ENCODE results near the gene TCEAL1.

The TCEAL1 gene

DNA sequence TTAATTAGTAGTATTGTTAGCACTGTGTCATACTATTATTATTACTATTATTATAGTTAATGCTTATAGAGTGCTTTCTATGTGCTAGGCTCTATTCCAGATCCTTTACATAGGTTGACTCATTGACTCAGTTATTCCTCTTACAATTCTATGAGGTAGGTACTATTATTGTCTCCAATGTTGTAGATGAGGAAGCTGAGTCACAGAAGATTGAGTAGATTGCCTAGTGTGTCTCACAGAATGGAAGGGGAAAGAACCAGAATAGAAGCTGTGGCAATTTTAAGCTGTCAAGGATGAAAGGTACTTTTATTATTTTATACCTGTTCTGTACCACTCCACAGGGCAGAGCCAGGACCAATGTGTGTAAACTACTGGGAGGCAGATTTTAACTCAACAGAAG, 1.9 kb upstream of the TCEAL1 start:
- Histone ChIP-seq H3K9me3 (no peaks in the 10 kb centered on the region), H3K27ac (no peak overlapping the region), H3K27me3 (no peaks in the 10 kb centered on the region), H3K4me3 (ENCODE audit: low read depth in 1 of 2, low read length in 1 of 2) (no peak overlapping the region), H3K36me3 (no peaks in the 10 kb centered on the region), H3K4me1 (ENCODE audit: control insufficient read depth in 1 of 2, insufficient read depth in 1 of 2, low read depth in 1 of 2, low read length in 1 of 2) (peaks cover 0 to 8% of the 10 kb centered on the region in 2 experiments)
- TF ChIP-seq, protein P1, sequence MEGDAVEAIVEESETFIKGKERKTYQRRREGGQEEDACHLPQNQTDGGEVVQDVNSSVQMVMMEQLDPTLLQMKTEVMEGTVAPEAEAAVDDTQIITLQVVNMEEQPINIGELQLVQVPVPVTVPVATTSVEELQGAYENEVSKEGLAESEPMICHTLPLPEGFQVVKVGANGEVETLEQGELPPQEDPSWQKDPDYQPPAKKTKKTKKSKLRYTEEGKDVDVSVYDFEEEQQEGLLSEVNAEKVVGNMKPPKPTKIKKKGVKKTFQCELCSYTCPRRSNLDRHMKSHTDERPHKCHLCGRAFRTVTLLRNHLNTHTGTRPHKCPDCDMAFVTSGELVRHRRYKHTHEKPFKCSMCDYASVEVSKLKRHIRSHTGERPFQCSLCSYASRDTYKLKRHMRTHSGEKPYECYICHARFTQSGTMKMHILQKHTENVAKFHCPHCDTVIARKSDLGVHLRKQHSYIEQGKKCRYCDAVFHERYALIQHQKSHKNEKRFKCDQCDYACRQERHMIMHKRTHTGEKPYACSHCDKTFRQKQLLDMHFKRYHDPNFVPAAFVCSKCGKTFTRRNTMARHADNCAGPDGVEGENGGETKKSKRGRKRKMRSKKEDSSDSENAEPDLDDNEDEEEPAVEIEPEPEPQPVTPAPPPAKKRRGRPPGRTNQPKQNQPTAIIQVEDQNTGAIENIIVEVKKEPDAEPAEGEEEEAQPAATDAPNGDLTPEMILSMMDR (IDR thresholded peaks at IDR 0.05) = no peak

DNA sequence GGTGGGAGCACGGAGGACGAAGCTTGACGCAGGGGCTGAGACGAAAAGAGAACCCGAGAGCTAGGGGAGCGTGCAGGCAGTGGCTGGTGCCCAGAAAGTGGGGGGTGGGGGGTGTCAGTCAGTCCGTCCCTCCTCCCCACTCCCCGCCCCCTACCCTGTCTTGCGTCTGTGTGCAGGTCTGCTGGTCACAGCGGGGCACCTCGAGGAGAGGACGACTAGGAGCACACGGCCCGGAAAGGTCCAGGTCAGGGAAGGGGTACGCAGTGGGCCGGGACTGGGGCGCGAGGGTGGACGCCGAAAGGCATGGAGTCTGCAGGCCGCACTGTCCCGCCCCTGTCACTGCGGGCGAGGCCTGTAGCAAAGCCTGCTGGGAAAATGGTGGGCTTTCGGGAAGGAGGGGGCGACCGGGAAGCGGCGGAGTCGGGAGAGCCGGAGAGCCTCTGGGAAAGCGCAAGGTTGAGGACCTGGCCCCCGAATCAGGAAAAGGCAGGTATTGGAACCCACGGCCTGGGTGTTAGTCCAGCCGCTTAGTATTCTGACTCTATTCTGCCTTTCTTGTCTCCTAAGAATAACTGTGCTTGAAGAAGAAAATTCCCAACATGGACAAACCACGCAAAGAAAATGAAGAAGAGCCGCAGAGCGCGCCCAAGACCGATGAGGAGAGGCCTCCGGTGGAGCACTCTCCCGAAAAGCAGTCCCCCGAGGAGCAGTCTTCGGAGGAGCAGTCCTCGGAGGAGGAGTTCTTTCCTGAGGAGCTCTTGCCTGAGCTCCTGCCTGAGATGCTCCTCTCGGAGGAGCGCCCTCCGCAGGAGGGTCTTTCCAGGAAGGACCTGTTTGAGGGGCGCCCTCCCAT, 769 bp downstream of the TCEAL1 start:
- H3K4me1 ChIP-seq (ENCODE audit: control insufficient read depth in 1 of 2, insufficient read depth in 1 of 2, low read depth in 1 of 2, low read length in 1 of 2) = peaks cover 0 to 8% of the 10 kb centered on the region in 2 experiments
- H3K27ac ChIP-seq = no peak overlapping the region
- TF ChIP-seq, protein P1 (IDR thresholded peaks at IDR 0.05) = no peak
- H3K27me3 ChIP-seq = no peaks in the 10 kb centered on the region
- peak overlapping the region; percentile 51 to 60 for H3K4me3 ChIP-seq (ENCODE audit: low read depth in 1 of 2, low read length in 1 of 2)
- no peaks in the 10 kb centered on the region for H3K36me3 ChIP-seq
- H3K9me3 ChIP-seq = no peaks in the 10 kb centered on the region

DNA sequence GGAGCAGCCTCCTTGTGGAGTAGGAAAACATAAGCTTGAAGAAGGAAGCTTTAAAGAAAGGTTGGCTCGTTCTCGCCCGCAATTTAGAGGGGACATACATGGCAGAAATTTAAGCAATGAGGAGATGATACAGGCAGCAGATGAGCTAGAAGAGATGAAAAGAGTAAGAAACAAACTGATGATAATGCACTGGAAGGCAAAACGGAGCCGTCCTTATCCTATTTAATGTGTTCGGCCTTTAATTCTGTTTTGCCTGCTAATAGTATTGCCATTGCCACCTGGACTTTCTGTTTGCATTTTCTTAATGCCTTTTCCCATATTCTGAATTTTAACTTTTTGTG, 1.4 kb downstream of the TCEAL1 start:
- no peak overlapping the region for H3K27ac ChIP-seq
- H3K27me3 ChIP-seq = no peaks in the 10 kb centered on the region
- TF ChIP-seq, protein P1 (IDR thresholded peaks at IDR 0.05) = no peak
- no peaks in the 10 kb centered on the region for H3K9me3 ChIP-seq
- H3K36me3 ChIP-seq = no peaks in the 10 kb centered on the region
- H3K4me3 ChIP-seq (ENCODE audit: low read depth in 1 of 2, low read length in 1 of 2) = peak overlapping the region; percentile 51 to 60
- H3K4me1 ChIP-seq (ENCODE audit: control insufficient read depth in 1 of 2, insufficient read depth in 1 of 2, low read depth in 1 of 2, low read length in 1 of 2) = peaks cover 0 to 8% of the 10 kb centered on the region in 2 experiments

DNA sequence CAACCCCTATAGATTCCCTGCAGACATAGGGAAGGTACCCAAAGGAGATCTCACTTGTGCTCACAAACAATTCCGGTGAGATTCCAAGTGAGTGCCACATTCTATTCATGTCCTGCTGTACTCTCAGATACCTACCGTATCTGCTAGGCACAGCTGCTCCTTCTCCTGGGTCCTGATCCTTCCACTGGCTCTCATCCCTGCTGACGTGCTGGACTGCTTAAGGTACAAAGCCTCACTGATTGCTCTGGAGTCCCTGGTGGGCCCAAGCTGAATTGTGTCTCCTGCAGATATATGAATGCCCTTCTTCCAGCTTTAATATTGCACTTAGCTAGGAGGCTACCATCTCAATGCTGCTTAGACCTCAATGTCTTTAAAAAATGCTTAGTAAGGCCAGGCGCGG, 2.4 kb downstream of the TCEAL1 start:
- H3K4me3 ChIP-seq (ENCODE audit: low read depth in 1 of 2, low read length in 1 of 2) = no peak overlapping the region
- peaks cover 0 to 8% of the 10 kb centered on the region in 2 experiments for H3K4me1 ChIP-seq (ENCODE audit: control insufficient read depth in 1 of 2, insufficient read depth in 1 of 2, low read depth in 1 of 2, low read length in 1 of 2)
- no peaks in the 10 kb centered on the region for H3K27me3 ChIP-seq
- H3K27ac ChIP-seq = no peak overlapping the region
- no peaks in the 10 kb centered on the region for H3K36me3 ChIP-seq
- no peaks in the 10 kb centered on the region for H3K9me3 ChIP-seq
- TF ChIP-seq, protein P1 (IDR thresholded peaks at IDR 0.05) = no peak

DNA sequence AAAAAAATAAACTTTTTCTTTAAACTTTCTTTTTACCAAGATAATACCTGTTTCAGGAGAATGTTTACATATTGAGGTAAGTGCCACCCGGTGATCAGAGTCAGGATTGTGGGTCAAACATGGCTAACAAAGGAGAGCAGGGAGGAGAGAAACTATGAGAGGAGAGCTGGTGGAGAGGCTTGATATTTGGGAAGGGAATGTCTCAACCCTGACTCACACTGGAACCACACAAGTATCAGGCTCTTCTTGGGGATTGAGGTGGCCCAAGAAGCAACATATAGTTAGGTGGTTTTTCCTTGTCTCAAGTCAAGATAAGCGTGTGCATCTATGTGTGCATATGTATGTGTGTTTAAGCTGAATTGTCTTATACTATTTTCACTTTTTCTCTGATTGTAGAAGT, 6.7 kb downstream of the TCEAL1 start:
- Histone ChIP-seq H3K27ac (no peak overlapping the region), H3K27me3 (no peaks in the 10 kb centered on the region), H3K9me3 (no peaks in the 10 kb centered on the region), H3K4me1 (ENCODE audit: control insufficient read depth in 1 of 2, insufficient read depth in 1 of 2, low read depth in 1 of 2, low read length in 1 of 2) (no peaks in the 10 kb centered on the region), H3K4me3 (ENCODE audit: low read depth in 1 of 2, low read length in 1 of 2) (no peak overlapping the region), H3K36me3 (no peaks in the 10 kb centered on the region)
- TF ChIP-seq, protein P1 (IDR thresholded peaks at IDR 0.05) = no peak

Data from neutrophil (primary cell).